Progenitor cell of endocrine pancreas (in vitro differentiated cells): Measurements from ENCODE around the gene CSNK1G2. TPM values are rescaled to one million over a fixed set of nuclear protein-coding genes. Genes with fewer than 3 reads are reported as not detected.

Experiments used
- DNase-seq: peaks from one replicate; pipeline ENCODE4 v3.0.0; 2021; ENCODE audit warnings: low spot score; ENCODE audit not compliant: unreplicated experiment
- H3K27ac Mint-ChIP-seq: 2 replicates; pipeline ENCODE4 v1.8.0; 2021; ENCODE audit warnings: mild to moderate bottlenecking, moderate library complexity, mixed read lengths
- H3K27me3 Mint-ChIP-seq: 2 replicates; pipeline ENCODE4 v1.8.0; 2021; ENCODE audit warnings: mixed read lengths
- H3K36me3 Mint-ChIP-seq: 2 replicates; pipeline ENCODE4 v1.8.0; 2022; ENCODE audit warnings: mixed read lengths; ENCODE audit not compliant: insufficient read depth
- H3K4me1 Mint-ChIP-seq: 2 replicates; pipeline ENCODE4 v1.8.0; 2021; ENCODE audit warnings: low read depth, mixed read lengths
- H3K4me3 Mint-ChIP-seq: 2 replicates; pipeline ENCODE4 v1.8.0; 2021; ENCODE audit warnings: low read depth, mild to moderate bottlenecking, moderate library complexity, mixed read lengths
- H3K9me3 Mint-ChIP-seq: 2 replicates; pipeline ENCODE4 v1.8.0; 2021; ENCODE audit warnings: low read depth, mixed read lengths
- CTCF ChIP-seq: fragments of 200-600 bp; sonication (generic); IDR thresholded peaks from one replicate; pipeline ENCODE4 v1.5.0; 2021; ENCODE audit warnings: antibody characterized with exemption, mild to moderate bottlenecking; ENCODE audit not compliant: unreplicated experiment
- total RNA-seq: library from RNA; stranded (reverse); gene quantifications from 2 replicates; pipeline ENCODE4 v1.2.1, GENCODE V29; 2021

CSNK1G2 gene
- total RNA-seq, 1 donor from 2014 or later, result 103 TPM

DNA sequence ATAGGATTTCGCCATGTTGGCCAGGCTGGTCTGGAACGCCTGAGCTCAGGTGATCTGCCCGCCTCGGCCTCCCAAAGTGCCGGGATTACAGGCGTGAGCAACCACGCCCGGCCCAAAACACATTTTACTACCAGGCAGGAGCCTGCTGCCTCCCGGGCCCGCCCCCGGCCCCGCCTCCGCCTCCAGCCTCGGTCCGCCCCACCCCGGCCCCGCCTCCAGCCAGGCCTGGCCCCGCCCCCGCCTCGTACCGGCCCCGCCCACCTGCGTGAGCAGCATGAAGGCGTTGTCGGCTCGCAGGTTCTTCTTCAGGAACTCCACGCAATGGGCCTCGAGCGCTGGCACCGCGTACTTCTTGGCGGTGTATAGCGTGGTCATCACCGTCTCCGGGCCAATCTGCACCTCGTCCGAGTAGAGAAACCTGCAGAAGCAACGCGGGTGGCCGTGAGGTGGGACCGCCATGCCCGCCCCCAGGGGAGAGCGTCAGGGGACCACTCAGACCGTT, 51.8 kb downstream of the CSNK1G2 start:
- TF ChIP-seq CTCF, result no peak
- DNase-seq, result no peak
- Mint-ChIP-seq H3K36me3 (peaks cover 27% of the 10 kb centered on the region), H3K27ac (no peak overlapping the region), H3K27me3 (no peaks in the 10 kb centered on the region), H3K9me3 (peaks cover 2% of the 10 kb centered on the region), H3K4me1 (no peaks in the 10 kb centered on the region), H3K4me3 (no peak overlapping the region)

DNA sequence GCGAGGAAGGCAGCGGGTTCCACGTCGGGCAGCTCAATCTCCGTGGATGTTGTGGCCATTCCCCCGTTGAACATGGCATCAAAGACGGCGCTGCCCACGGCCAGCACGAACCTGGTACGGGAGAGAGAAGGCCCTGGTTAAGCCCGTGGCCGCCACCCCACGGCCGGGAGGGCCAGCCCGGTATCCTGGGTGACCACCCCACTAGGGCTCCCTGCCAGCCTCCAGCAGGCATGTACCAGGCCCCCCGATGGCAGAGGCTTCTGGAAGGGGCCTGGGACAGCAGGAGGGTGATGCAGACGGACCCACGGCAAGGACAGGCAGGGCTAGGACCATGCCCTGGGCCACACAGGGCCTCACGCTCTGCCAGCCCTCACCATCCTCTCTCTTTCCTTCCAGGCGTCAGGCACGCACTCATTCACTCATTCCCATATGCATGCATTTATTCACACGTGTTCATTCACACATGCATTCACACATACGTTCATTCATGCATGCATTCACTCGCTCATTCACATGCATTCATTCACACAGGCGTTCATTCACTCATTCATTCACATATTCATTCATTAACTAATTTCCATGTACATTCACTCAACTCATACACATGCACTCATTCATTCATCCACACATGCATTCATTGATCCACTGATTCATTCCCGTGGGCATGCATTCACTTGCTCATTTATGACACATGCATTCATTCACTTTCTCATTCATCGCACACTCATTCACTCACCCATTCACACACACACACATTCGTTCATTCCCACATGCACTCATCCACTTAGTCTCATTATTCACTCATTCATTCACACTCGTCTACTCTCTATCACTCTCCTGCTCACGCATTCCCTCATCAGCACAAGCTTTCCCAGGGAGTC, 56.6 kb downstream of the CSNK1G2 start:
- Mint-ChIP-seq H3K27ac (no peak overlapping the region), H3K27me3 (no peaks in the 10 kb centered on the region), H3K36me3 (peaks cover 33% of the 10 kb centered on the region), H3K4me3 (no peak overlapping the region), H3K9me3 (peaks cover 3% of the 10 kb centered on the region), H3K4me1 (no peaks in the 10 kb centered on the region)
- no peak for TF ChIP-seq CTCF
- no peak for DNase-seq

GRCh38 chr19:1998712-1999708, 58.0 kb downstream of the CSNK1G2 start:
- no peaks in the 10 kb centered on the region for H3K27me3 Mint-ChIP-seq
- H3K9me3 Mint-ChIP-seq, result peaks cover 3% of the 10 kb centered on the region
- no peak overlapping the region for H3K27ac Mint-ChIP-seq
- no peak for DNase-seq
- TF ChIP-seq CTCF, result no peak
- peaks cover 3% of the 10 kb centered on the region for H3K4me1 Mint-ChIP-seq
- peaks cover 31% of the 10 kb centered on the region for H3K36me3 Mint-ChIP-seq
- no peak overlapping the region for H3K4me3 Mint-ChIP-seq

GRCh38 chr19:1999856-2000515, 59.0 kb downstream of the CSNK1G2 start:
- H3K4me1 Mint-ChIP-seq, result peaks cover 4% of the 10 kb centered on the region
- DNase-seq, result no peak
- no peak overlapping the region for H3K4me3 Mint-ChIP-seq
- no peaks in the 10 kb centered on the region for H3K27me3 Mint-ChIP-seq
- H3K36me3 Mint-ChIP-seq, result peaks cover 27% of the 10 kb centered on the region
- no peak for TF ChIP-seq CTCF
- peaks cover 3% of the 10 kb centered on the region for H3K9me3 Mint-ChIP-seq
- H3K27ac Mint-ChIP-seq, result no peak overlapping the region
